ENCODE data around the gene PERCC1. TPM values are rescaled to one million over a fixed set of nuclear protein-coding genes. Genes with fewer than 3 reads are reported as not detected.
A peak's percentile ranks its signal among the peaks of the same experiment; 100 is the strongest.

PERCC1 gene
- total RNA-seq, 1 donor from 2014 or later = not detected

GRCh38 chr16:1469693-1470201 lies 38.9 kb downstream of the PERCC1 start:
- Mint-ChIP-seq H3K9me3 (no peaks in the 10 kb centered on the region), H3K27ac (no peak overlapping the region), H3K4me3 (no peak overlapping the region), H3K36me3 (no peaks in the 10 kb centered on the region), H3K27me3 (ENCODE audit: insufficient read depth, low read depth) (peaks cover 11% of the 10 kb centered on the region), H3K4me1 (peaks cover 16% of the 10 kb centered on the region)
- H3K36me3 ChIP-seq = no peaks in the 10 kb centered on the region
- peaks cover 79% of the 10 kb centered on the region for H3K79me2 ChIP-seq (ENCODE audit: low read depth)
- no peak overlapping the region for H2AFZ ChIP-seq (replicated peaks)
- H4K20me1 ChIP-seq (ENCODE audit: low read depth) = peaks cover 9% of the 10 kb centered on the region
- no peak for DNase-seq (ENCODE audit: low spot score)
- no peak overlapping the region for H3K4me3 ChIP-seq
- H3K9ac ChIP-seq = no peak overlapping the region
- no peaks in the 10 kb centered on the region for H3K9me3 ChIP-seq (ENCODE audit: low read depth)
- H3F3A ChIP-seq (ENCODE audit: low read depth) = no peaks in the 10 kb centered on the region
- H3K27me3 ChIP-seq = no peaks in the 10 kb centered on the region
- TF ChIP-seq EZH2 (IDR thresholded peaks at IDR 0.05) = no peak
- TF ChIP-seq EZH2phosphoT487 (IDR thresholded peaks at IDR 0.05) = no peak
- no peak for TF ChIP-seq CTCF (IDR thresholded peaks at IDR 0.05)
- peaks cover 9% of the 10 kb centered on the region for H3K4me1 ChIP-seq
- no peak overlapping the region for H3K27ac ChIP-seq
- no peak overlapping the region for H3K4me2 ChIP-seq

GRCh38 chr16:1470481-1471251 lies 39.8 kb downstream of the PERCC1 start:
- Histone ChIP-seq H3K9me3 (ENCODE audit: low read depth) (no peaks in the 10 kb centered on the region), H3K27ac (no peak overlapping the region), H3F3A (ENCODE audit: low read depth) (peaks cover 7% of the 10 kb centered on the region), H3K9ac (no peak overlapping the region), H3K4me3 (no peak overlapping the region), H3K4me2 (no peak overlapping the region), H2AFZ (replicated peaks) (no peak overlapping the region), H3K36me3 (no peaks in the 10 kb centered on the region), H3K27me3 (no peaks in the 10 kb centered on the region), H3K79me2 (ENCODE audit: low read depth) (peaks cover 79% of the 10 kb centered on the region), H4K20me1 (ENCODE audit: low read depth) (peaks cover 9% of the 10 kb centered on the region), H3K4me1 (peaks cover 9% of the 10 kb centered on the region)
- no peak for DNase-seq (ENCODE audit: low spot score)
- peak overlapping the region; percentile 70 for H3K27ac Mint-ChIP-seq
- H3K9me3 Mint-ChIP-seq = no peaks in the 10 kb centered on the region
- no peak for TF ChIP-seq EZH2phosphoT487 (IDR thresholded peaks at IDR 0.05)
- TF ChIP-seq CTCF (IDR thresholded peaks at IDR 0.05) = no peak
- no peak for TF ChIP-seq EZH2 (IDR thresholded peaks at IDR 0.05)
- peaks cover 8% of the 10 kb centered on the region for H3K27me3 Mint-ChIP-seq (ENCODE audit: insufficient read depth, low read depth)
- peaks cover 20% of the 10 kb centered on the region for H3K4me1 Mint-ChIP-seq
- H3K4me3 Mint-ChIP-seq = peak overlapping the region; percentile 52
- H3K36me3 Mint-ChIP-seq = no peaks in the 10 kb centered on the region

DNA sequence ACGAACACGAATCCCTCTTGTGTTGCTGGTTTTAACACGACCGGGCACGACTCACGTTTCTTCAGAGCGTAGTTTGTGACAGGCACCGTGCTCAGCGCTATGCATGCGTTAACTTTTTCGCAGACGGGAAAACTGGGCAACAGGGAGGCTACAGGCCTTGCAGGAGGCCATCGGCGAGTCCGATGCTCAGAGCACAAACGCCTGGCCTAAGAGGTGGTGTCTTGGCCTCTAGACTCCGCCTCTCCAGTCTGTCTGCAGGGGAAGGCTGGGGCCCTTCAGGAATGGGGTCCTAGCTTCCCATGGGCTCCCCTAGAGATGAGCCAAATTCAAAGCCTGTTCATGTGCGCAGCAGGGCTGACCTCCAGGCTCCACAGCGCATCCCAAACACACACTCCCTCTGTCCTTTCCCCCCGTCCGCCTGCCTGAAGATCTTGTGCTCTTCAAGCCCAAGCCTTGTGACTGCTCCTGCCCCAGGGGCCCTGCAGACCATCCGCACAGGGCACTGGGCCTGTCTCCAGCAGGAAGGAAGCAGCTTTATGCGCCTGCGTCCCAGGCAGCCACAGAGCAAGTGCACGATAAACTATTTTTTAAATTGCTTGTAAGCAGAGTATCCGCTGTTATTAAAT lies 40.8 kb downstream of the PERCC1 start:
- Histone ChIP-seq H3F3A (ENCODE audit: low read depth) (peaks cover 9% of the 10 kb centered on the region), H3K36me3 (no peaks in the 10 kb centered on the region), H3K27me3 (no peaks in the 10 kb centered on the region), H4K20me1 (ENCODE audit: low read depth) (peaks cover 9% of the 10 kb centered on the region), H3K4me1 (peaks cover 9% of the 10 kb centered on the region), H3K27ac (no peak overlapping the region), H3K4me3 (no peak overlapping the region), H3K9ac (no peak overlapping the region), H2AFZ (replicated peaks) (no peak overlapping the region), H3K9me3 (ENCODE audit: low read depth) (no peaks in the 10 kb centered on the region), H3K79me2 (ENCODE audit: low read depth) (peaks cover 77% of the 10 kb centered on the region), H3K4me2 (no peak overlapping the region)
- no peaks in the 10 kb centered on the region for H3K9me3 Mint-ChIP-seq
- no peak for TF ChIP-seq CTCF (IDR thresholded peaks at IDR 0.05)
- TF ChIP-seq EZH2phosphoT487 (IDR thresholded peaks at IDR 0.05) = no peak
- no peak for TF ChIP-seq EZH2 (IDR thresholded peaks at IDR 0.05)
- H3K36me3 Mint-ChIP-seq = no peaks in the 10 kb centered on the region
- no peak overlapping the region for H3K27ac Mint-ChIP-seq
- peaks cover 23% of the 10 kb centered on the region for H3K4me1 Mint-ChIP-seq
- no peak for DNase-seq (ENCODE audit: low spot score)
- H3K27me3 Mint-ChIP-seq (ENCODE audit: insufficient read depth, low read depth) = peaks cover 8% of the 10 kb centered on the region
- H3K4me3 Mint-ChIP-seq = no peak overlapping the region
